DND-41 (cell line): ENCODE data around the gene SPNS3.
A peak's percentile ranks its signal among the peaks of the same experiment; 100 is the strongest.

ENCODE experiments used
- ATAC-seq: fragments of 200-7000 bp; cut with Tn5 transposase; 3 replicates; pipeline ENCODE4 v1.9.1; 2021; ENCODE audit warnings: low read depth; ENCODE audit not compliant: insufficient read depth
- DNase-seq: peaks from one replicate; pipeline ENCODE4 v3.0.0-alpha.2; 2020
- H2AFZ ChIP-seq: 2 replicates; pipeline ENCODE4 v1.6.0; 2012; ENCODE audit warnings: low read depth, low read length
- H3K27ac ChIP-seq: 2 replicates; pipeline ENCODE4 v1.5.1; 2012; ENCODE audit warnings: low read length, inconsistent platforms
- H3K27me3 ChIP-seq: fragments of 200-600 bp; sonication (generic); 2 replicates; pipeline ENCODE4 v1.6.0; 2012; ENCODE audit warnings: low read length, mild to moderate bottlenecking, inconsistent platforms; ENCODE audit not compliant: insufficient read depth, poor library complexity
- H3K36me3 ChIP-seq: 2 replicates; pipeline ENCODE4 v1.5.1; 2012; ENCODE audit warnings: low read length, inconsistent platforms; ENCODE audit not compliant: insufficient read depth
- H3K4me1 ChIP-seq: 2 replicates; pipeline ENCODE4 v1.5.1; 2012; ENCODE audit warnings: mild to moderate bottlenecking, low read length; ENCODE audit not compliant: insufficient read depth
- H3K4me2 ChIP-seq: 2 replicates; pipeline ENCODE4 v1.6.0; 2012; ENCODE audit warnings: mild to moderate bottlenecking, moderate library complexity, low read length, inconsistent platforms; ENCODE audit not compliant: insufficient read depth
- H3K4me3 ChIP-seq, 2 experiments: fragments of 200-600 bp in 1 of 2; shearing (Covaris generic) in 1 of 2; 2 replicates each; pipeline ENCODE4 v1.5.1; 2012 to 2016; ENCODE audit warnings: inconsistent platforms in 2 of 2, low read length in 2 of 2, mild to moderate bottlenecking in 2 of 2, low read depth in 1 of 2, moderate library complexity in 1 of 2
- H3K79me2 ChIP-seq: 2 replicates; pipeline ENCODE4 v1.6.0; 2012; ENCODE audit warnings: low read length, inconsistent platforms; ENCODE audit not compliant: insufficient read depth
- H3K9ac ChIP-seq: 2 replicates; pipeline ENCODE4 v1.6.0; 2012; ENCODE audit warnings: low read depth, mild to moderate bottlenecking, inconsistent platforms, low read length, moderate library complexity
- H3K9me3 ChIP-seq: 2 replicates; pipeline ENCODE4 v1.5.1; 2012; ENCODE audit warnings: low read length, moderate library complexity, mild to moderate bottlenecking, inconsistent platforms; ENCODE audit not compliant: insufficient read depth, severe bottlenecking
- H4K20me1 ChIP-seq: 2 replicates; pipeline ENCODE4 v1.6.0; 2012; ENCODE audit warnings: low read length; ENCODE audit not compliant: insufficient read depth
- EZH2 ChIP-seq: IDR thresholded peaks from 3 replicates; pipeline ENCODE4 v1.6.1; 2012; ENCODE audit warnings: borderline replicate concordance, low read depth, mild to moderate bottlenecking, moderate library complexity, low read length, inconsistent platforms; ENCODE audit not compliant: severe bottlenecking
- TF ChIP-seq, protein P1 (sequence below): IDR thresholded peaks from 2 replicates; pipeline ENCODE4 v1.5.1; 2012; ENCODE audit warnings: borderline replicate concordance, low read length, moderate library complexity, mild to moderate bottlenecking; ENCODE audit not compliant: poor library complexity, severe bottlenecking; ENCODE audit errors: extremely low read depth

The SPNS3 gene

GRCh38 chr17:4531988-4532736 is 98.4 kb downstream of the SPNS3 start:
- H3K4me3 ChIP-seq = no peak overlapping the region
- TF ChIP-seq EZH2 = no peak
- TF ChIP-seq, protein P1, sequence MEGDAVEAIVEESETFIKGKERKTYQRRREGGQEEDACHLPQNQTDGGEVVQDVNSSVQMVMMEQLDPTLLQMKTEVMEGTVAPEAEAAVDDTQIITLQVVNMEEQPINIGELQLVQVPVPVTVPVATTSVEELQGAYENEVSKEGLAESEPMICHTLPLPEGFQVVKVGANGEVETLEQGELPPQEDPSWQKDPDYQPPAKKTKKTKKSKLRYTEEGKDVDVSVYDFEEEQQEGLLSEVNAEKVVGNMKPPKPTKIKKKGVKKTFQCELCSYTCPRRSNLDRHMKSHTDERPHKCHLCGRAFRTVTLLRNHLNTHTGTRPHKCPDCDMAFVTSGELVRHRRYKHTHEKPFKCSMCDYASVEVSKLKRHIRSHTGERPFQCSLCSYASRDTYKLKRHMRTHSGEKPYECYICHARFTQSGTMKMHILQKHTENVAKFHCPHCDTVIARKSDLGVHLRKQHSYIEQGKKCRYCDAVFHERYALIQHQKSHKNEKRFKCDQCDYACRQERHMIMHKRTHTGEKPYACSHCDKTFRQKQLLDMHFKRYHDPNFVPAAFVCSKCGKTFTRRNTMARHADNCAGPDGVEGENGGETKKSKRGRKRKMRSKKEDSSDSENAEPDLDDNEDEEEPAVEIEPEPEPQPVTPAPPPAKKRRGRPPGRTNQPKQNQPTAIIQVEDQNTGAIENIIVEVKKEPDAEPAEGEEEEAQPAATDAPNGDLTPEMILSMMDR = no peak
- no peaks in the 10 kb centered on the region for H3K9me3 ChIP-seq
- no peaks in the 10 kb centered on the region for H3K27me3 ChIP-seq
- H3K36me3 ChIP-seq = no peaks in the 10 kb centered on the region
- no peaks in the 10 kb centered on the region for H3K4me1 ChIP-seq
- no peak for DNase-seq
- no peak for ATAC-seq
- H2AFZ ChIP-seq = no peak overlapping the region
- H3K79me2 ChIP-seq = no peaks in the 10 kb centered on the region
- no peak overlapping the region for H3K4me2 ChIP-seq
- no peak overlapping the region for H3K27ac ChIP-seq
- H4K20me1 ChIP-seq = peaks cover 7% of the 10 kb centered on the region; the same call in 1 of the 2 replicates
- H3K9ac ChIP-seq = no peak overlapping the region

GRCh38 chr17:4532860-4533522 is 99.3 kb downstream of the SPNS3 start:
- no peak overlapping the region for H2AFZ ChIP-seq
- peaks cover 15% of the 10 kb centered on the region; the same call in 1 of the 2 replicates for H4K20me1 ChIP-seq
- H3K27me3 ChIP-seq = no peaks in the 10 kb centered on the region
- TF ChIP-seq EZH2 = no peak
- TF ChIP-seq, protein P1 = no peak
- H3K4me1 ChIP-seq = no peaks in the 10 kb centered on the region
- H3K79me2 ChIP-seq = no peaks in the 10 kb centered on the region
- H3K4me2 ChIP-seq = no peak overlapping the region
- no peaks in the 10 kb centered on the region for H3K9me3 ChIP-seq
- no peak overlapping the region for H3K9ac ChIP-seq
- DNase-seq (no peak), ATAC-seq (0 out of 3 replicates have a peak, but pooled peaks have one; percentile 0)
- no peak overlapping the region for H3K27ac ChIP-seq
- H3K4me3 ChIP-seq = no peak overlapping the region
- peaks cover 4% of the 10 kb centered on the region; the same call in 1 of the 2 replicates for H3K36me3 ChIP-seq

DNA sequence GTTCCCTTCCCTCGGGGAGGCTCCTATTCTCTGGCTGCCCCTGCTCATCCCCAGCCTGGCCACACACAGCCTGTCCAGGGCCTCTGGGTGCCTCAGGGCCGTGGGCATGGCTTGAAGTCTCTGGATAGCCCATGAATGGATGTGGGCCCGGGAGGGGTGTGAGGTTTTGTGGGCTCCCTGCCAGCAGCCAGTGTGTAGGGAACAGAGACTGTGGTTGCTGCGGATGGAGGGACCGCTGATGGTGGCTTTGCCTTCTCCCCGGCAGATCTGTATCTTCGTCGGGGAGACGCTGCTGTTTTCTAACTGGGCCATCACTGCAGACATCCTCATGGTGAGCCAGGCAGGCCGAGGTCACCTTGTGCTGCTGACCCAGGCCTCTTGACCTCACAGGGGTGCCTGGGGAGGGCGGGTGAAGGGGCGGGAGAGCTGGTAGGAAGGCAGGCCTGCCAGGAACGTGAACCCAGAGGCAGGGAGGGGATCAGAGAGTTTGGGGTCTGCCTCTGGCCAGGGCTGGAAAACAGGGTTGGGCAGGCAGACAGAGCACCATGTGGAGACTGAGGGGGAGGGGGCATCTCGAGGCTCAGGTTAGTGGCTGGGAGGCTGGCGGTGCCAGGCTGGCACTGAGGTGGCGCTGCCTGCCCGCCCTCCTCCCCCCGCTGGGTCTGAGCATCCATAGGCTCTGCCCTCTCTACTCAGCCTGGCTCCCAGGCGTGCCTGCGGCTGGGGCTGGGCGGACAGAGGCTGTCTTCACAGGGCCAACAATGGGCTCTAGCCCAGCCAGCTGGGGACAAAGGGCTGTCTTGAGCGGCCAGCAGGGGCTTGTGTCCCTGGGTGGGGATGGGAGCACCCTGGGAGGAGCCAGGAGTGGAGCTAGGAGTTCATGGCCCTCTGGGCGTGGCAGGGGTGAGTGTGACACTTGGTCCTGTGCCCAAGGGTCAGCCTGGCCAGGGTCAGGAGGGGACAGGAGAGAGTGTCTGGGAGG is 100.1 kb downstream of the SPNS3 start:
- peaks cover 12% of the 10 kb centered on the region for H3K36me3 ChIP-seq
- no peaks in the 10 kb centered on the region for H3K27me3 ChIP-seq
- no peak overlapping the region for H3K4me2 ChIP-seq
- no peak overlapping the region for H2AFZ ChIP-seq
- no peaks in the 10 kb centered on the region for H3K9me3 ChIP-seq
- no peaks in the 10 kb centered on the region for H3K4me1 ChIP-seq
- ATAC-seq = peak; percentile 47
- H4K20me1 ChIP-seq = peaks cover 21% of the 10 kb centered on the region; the same call in 1 of the 2 replicates
- peak; percentile 58 for DNase-seq
- no peaks in the 10 kb centered on the region for H3K79me2 ChIP-seq
- no peak for TF ChIP-seq EZH2
- TF ChIP-seq, protein P1 = no peak
- no peak overlapping the region for H3K4me3 ChIP-seq
- H3K9ac ChIP-seq = no peak overlapping the region
- no peak overlapping the region for H3K27ac ChIP-seq
